Liver (tissue), 9 donors: ENCODE results near the gene DPH3. TPM values are rescaled to one million over a fixed set of nuclear protein-coding genes. Genes with fewer than 3 reads are reported as not detected.

ENCODE experiments used
- DNase-seq: peaks from one replicate; pipeline ENCODE4 v3.0.0-alpha.2; 2017; ENCODE audit warnings: low spot score
- H3K27ac ChIP-seq, 2 donors: one replicate each; pipeline ENCODE4 v1.7.0; 2013; ENCODE audit warnings: inconsistent platforms in 2 of 2, low read length in 2 of 2, control low read depth in 1 of 2, low read depth in 1 of 2, mild to moderate bottlenecking in 1 of 2
- H3K27me3 ChIP-seq, 4 donors: one replicate each; pipeline versions ENCODE4 v1.6.1 to v1.7.0; 2013; ENCODE audit warnings: low read length in 3 of 4, inconsistent platforms in 1 of 4, mild to moderate bottlenecking in 1 of 4, moderate library complexity in 1 of 4; ENCODE audit not compliant: control insufficient read depth in 4 of 4, insufficient read depth in 4 of 4
- H3K36me3 ChIP-seq, 4 donors: one replicate each; pipeline versions ENCODE4 v1.6.1 to v1.7.0; 2013; ENCODE audit warnings: low read length in 3 of 4, mild to moderate bottlenecking in 3 of 4, low read depth in 1 of 4, moderate library complexity in 1 of 4; ENCODE audit not compliant: control insufficient read depth in 4 of 4, insufficient read depth in 3 of 4
- H3K4me1 ChIP-seq, 4 donors: one replicate each; pipeline versions ENCODE4 v1.6.1 to v1.7.0; 2013; ENCODE audit warnings: low read length in 3 of 4, mild to moderate bottlenecking in 3 of 4, moderate library complexity in 1 of 4; ENCODE audit not compliant: control insufficient read depth in 4 of 4, insufficient read depth in 4 of 4
- H3K4me3 ChIP-seq, 3 donors: one replicate each; pipeline versions ENCODE4 v1.6.1 to v1.7.0; 2013; ENCODE audit warnings: low read length in 3 of 3, control low read depth in 1 of 3, low read depth in 1 of 3, mild to moderate bottlenecking in 1 of 3
- H3K9ac ChIP-seq, 2 donors: one replicate each; pipeline ENCODE4 v1.7.0; 2013; ENCODE audit warnings: low read length in 2 of 2, mild to moderate bottlenecking in 2 of 2, moderate library complexity in 2 of 2, control low read depth in 1 of 2, low read depth in 1 of 2
- H3K9me3 ChIP-seq, 4 donors: one replicate each; pipeline versions ENCODE4 v1.6.1 to v1.7.0; 2013; ENCODE audit warnings: low read length in 3 of 4; ENCODE audit not compliant: control insufficient read depth in 4 of 4
- CTCF ChIP-seq: fragments of 150-350 bp; IDR thresholded peaks from 2 replicates; pipeline ENCODE4 v1.5.1; 2017; ENCODE audit warnings: improper control_type of control experiment, low read depth, low read length; ENCODE audit not compliant: missing input control
- EGR1 ChIP-seq, 2 donors: IDR thresholded peaks; 2 replicates each; pipeline ENCODE4 v1.6.1; 2016 to 2018; ENCODE audit warnings: antibody characterized with exemption in 2 of 2, low read depth in 2 of 2
- FOXA1 ChIP-seq: IDR thresholded peaks from 2 replicates; pipeline ENCODE4 v1.6.1; 2016; ENCODE audit warnings: antibody characterized with exemption
- GABPA ChIP-seq, 2 donors: IDR thresholded peaks in 1 of 2; conservative IDR thresholded peaks in 1 of 2; 2 replicates each; pipeline ENCODE4 v1.6.1; 2016; ENCODE audit warnings: antibody characterized with exemption in 2 of 2, mild to moderate bottlenecking in 1 of 2, moderate library complexity in 1 of 2
- HNF4G ChIP-seq: IDR thresholded peaks from 2 replicates; pipeline ENCODE4 v1.6.1; 2016; ENCODE audit warnings: antibody characterized with exemption
- NR2F2 ChIP-seq: IDR thresholded peaks from 2 replicates; pipeline ENCODE4 v1.6.1; 2016; ENCODE audit warnings: antibody characterized with exemption
- RAD21 ChIP-seq, 2 donors: IDR thresholded peaks; 2 replicates each; pipeline ENCODE4 v1.6.1; 2016; ENCODE audit warnings: antibody characterized with exemption in 2 of 2, mild to moderate bottlenecking in 2 of 2
- SP1 ChIP-seq: IDR thresholded peaks from 2 replicates; pipeline ENCODE4 v1.6.1; 2018; ENCODE audit warnings: antibody characterized with exemption, mild to moderate bottlenecking
- YY1 ChIP-seq: IDR thresholded peaks from 2 replicates; pipeline ENCODE4 v1.6.1; 2016; ENCODE audit warnings: antibody characterized with exemption, mild to moderate bottlenecking
- ZBTB33 ChIP-seq: IDR thresholded peaks from 2 replicates; pipeline ENCODE4 v1.6.1; 2016; ENCODE audit warnings: antibody characterized with exemption
- WGBS: extraction: QIAGEN DNeasy Blood & Tissue Kit; methylation state at CpG from one replicate; pipeline ENCODE4 v1.1.7; 2013; 5-methylcytosine and 5-hydroxymethylcytosine counted together
- polyA plus RNA-seq, 2 donors: library from polyadenylated mRNA; stranded (reverse) in 1 of 2; unstranded in 1 of 2; fragments of 200-250 nt in 1 of 2; fragments of >200 nt in 1 of 2; fragmentation: Nextera tagmentation in 1 of 2; extraction: Ambion mirVana in 1 of 2; gene quantifications; one replicate each; pipeline versions ENCODE4 v1.2.1 to v1.2.3, GENCODE V29; 2013 to 2015
- total RNA-seq, 2 donors: library from RNA; depleted of rRNA; stranded (reverse); fragments of >200 nt; gene quantifications; one replicate each; pipeline ENCODE4 v1.2.3, GENCODE V29; 2014
- donor health status: healthy.
- donor health status: healthy.
- donor health status: healthy.
- donor health status: healthy.
- donor health status: healthy.

Gene DPH3
- total and polyA plus RNA-seq, 4 donors, result 7.8 to 19.1 (median 11.6) TPM

GRCh38 chr3:16304061-16305010, 39.6 kb upstream of the DPH3 start:
- H3K9ac ChIP-seq, result no peak overlapping the region
- H3K4me3 ChIP-seq, result no peak overlapping the region
- no peak for DNase-seq
- 72% methylated on average over 2 of the region's 2 CpGs for WGBS
- H3K27ac ChIP-seq, result peak overlapping the region; percentile 57 to 61
- TF ChIP-seq RAD21 (IDR thresholded peaks at IDR 0.05) (no peak), CTCF (no peak), YY1 (peak; percentile 8), HNF4G (no peak)
- peaks cover 0 to 7% (median 2%) of the 10 kb centered on the region in 4 donors for H3K36me3 ChIP-seq
- H3K27me3 ChIP-seq, result no peaks in the 10 kb centered on the region
- no peaks in the 10 kb centered on the region for H3K9me3 ChIP-seq
- H3K4me1 ChIP-seq, result peaks cover 4 to 23% (median 13%) of the 10 kb centered on the region in 4 donors

DNA sequence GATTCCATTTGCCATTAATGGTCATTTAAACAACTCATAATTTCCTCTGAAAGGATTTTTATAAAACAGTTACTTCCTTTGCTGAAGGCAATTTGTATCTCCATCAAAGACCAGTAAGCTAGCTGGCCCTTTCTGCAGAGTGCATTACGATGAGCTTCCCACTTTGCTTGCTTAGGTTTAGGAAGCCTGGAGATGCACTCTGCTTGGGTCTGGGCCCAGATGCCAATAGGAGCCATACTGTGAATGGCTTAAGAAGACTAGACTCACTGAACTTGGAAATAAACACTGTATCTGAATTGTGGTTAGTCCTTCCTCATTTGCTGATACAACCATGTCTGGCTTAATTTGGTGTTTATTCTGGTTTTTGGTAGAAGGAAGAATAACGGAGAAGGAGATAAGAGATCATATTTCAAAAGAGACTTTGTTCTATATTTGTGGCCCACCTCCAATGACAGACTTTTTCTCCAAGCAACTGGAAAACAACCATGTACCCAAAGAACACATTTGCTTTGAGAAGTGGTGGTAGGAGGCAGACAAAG, 38.4 kb upstream of the DPH3 start:
- 58% methylated on average over 2 of the region's 2 CpGs for WGBS
- no peak for TF ChIP-seq HNF4G
- TF ChIP-seq GABPA (IDR thresholded peaks at IDR 0.05 in 1 of 2, conservative IDR thresholded peaks at IDR 0.05 in 1 of 2), result no peak
- no peak for TF ChIP-seq SP1
- TF ChIP-seq NR2F2, result no peak
- TF ChIP-seq CTCF, result no peak
- TF ChIP-seq ZBTB33, result no peak
- no peak for TF ChIP-seq FOXA1
- TF ChIP-seq EGR1 (IDR thresholded peaks at IDR 0.05; ENCODE audit: low read depth in 2 of 2), result no peak
- H3K9me3 ChIP-seq, result no peaks in the 10 kb centered on the region
- no peak overlapping the region for H3K27ac ChIP-seq
- no peak overlapping the region for H3K4me3 ChIP-seq
- peaks cover 4 to 23% (median 13%) of the 10 kb centered on the region in 4 donors for H3K4me1 ChIP-seq
- DNase-seq, result no peak
- no peak overlapping the region for H3K9ac ChIP-seq
- H3K27me3 ChIP-seq, result no peaks in the 10 kb centered on the region
- H3K36me3 ChIP-seq, result peaks cover 2 to 7% (median 3%) of the 10 kb centered on the region in 4 donors
